HG02884 (cell line): Measurements from ENCODE around the gene PI4K2B.
"Not testable (repeated sequence)": the region's sequence is repeated elsewhere in the genome, so short reads cannot be mapped to it uniquely, and the experiment has no call there.

Source experiments
- ATAC-seq: cut with Tn5 transposase; IDR thresholded peaks from one replicate; pipeline ENCODE4 v1.9.1; 2021; ENCODE audit warnings: mild to moderate bottlenecking, moderate library complexity; ENCODE audit not compliant: unreplicated experiment

Gene PI4K2B

GRCh38 chr4:25302626-25303025 is 68.8 kb downstream of the PI4K2B start:
- ATAC-seq: no peak

GRCh38 chr4:25303578-25303977 is 69.7 kb downstream of the PI4K2B start:
- ATAC-seq: no peak

GRCh38 chr4:25306518-25307057 is 72.8 kb downstream of the PI4K2B start:
- no peak for ATAC-seq

GRCh38 chr4:25307596-25307995 is 73.8 kb downstream of the PI4K2B start:
- ATAC-seq: no peak

- ATAC-seq: no peak
Observed at GRCh38 chr4:25308306-25308705, 74.5 kb downstream of the PI4K2B start.

- no peak for ATAC-seq
Observed at GRCh38 chr4:25308761-25309160, 74.9 kb downstream of the PI4K2B start.

- ATAC-seq: peak; percentile 48
Observed at GRCh38 chr4:25310066-25310802, 76.4 kb downstream of the PI4K2B start.

- no peak for ATAC-seq
Observed at GRCh38 chr4:25310803-25311166, 77.0 kb downstream of the PI4K2B start.

- peak; percentile 73 for ATAC-seq
Observed at GRCh38 chr4:25312496-25313200, 78.8 kb downstream of the PI4K2B start, which contains the start of gene ZCCHC4. Gene ZCCHC4 (plus strand): TSS chr4:25312774. CDS start chr4:25312810, 36 bp downstream.

GRCh38 chr4:25313201-25313895 is 79.5 kb downstream of the PI4K2B start:
- no peak for ATAC-seq

- no peak for ATAC-seq
Observed at GRCh38 chr4:25320336-25320735, 86.5 kb downstream of the PI4K2B start.

- ATAC-seq: peak; percentile 53
Observed at GRCh38 chr4:25320773-25321172, 86.9 kb downstream of the PI4K2B start.

- ATAC-seq: peak; percentile 60
Observed at GRCh38 chr4:25321703-25322102, 87.9 kb downstream of the PI4K2B start.

GRCh38 chr4:25328463-25328862 is 94.6 kb downstream of the PI4K2B start:
- ATAC-seq: not testable (repeated sequence)
